NCI-H446 (cell line): Measurements from ENCODE around the gene GPR4.

Source experiments
- DNase-seq, 2 experiments: peaks; one replicate each; lab custom pipeline; 2025; lab: John Stamatoyannopoulos, UW

The GPR4 gene

GRCh38 chr19:45589768-45590167 is 12.2 kb downstream of the GPR4 start:
- DNase-seq: no peak

GRCh38 chr19:45587873-45588272 is 14.1 kb downstream of the GPR4 start:
- no peak for DNase-seq

- no peak for DNase-seq
Measured at GRCh38 chr19:45585158-45585577, 16.8 kb downstream of the GPR4 start.

GRCh38 chr19:45584332-45585157 is 17.5 kb downstream of the GPR4 start, which contains the start of gene OPA3:
TSS of gene OPA3 (minus strand) at chr19:45584802. CDS start at chr19:45584764, 38 bp downstream.
- peak; percentile 99 to 100 for DNase-seq

- no peak for DNase-seq
Measured at GRCh38 chr19:45581576-45581975, 20.4 kb downstream of the GPR4 start.

- DNase-seq: peak in 1 of 2 experiments; percentile 47
Measured at GRCh38 chr19:45578861-45579260, 23.2 kb downstream of the GPR4 start.

- DNase-seq: no peak
Measured at GRCh38 chr19:45577111-45577905, 24.7 kb downstream of the GPR4 start.

GRCh38 chr19:45576682-45577081 is 25.3 kb downstream of the GPR4 start:
- no peak for DNase-seq

- DNase-seq: no peak
Measured at GRCh38 chr19:45575216-45575615, 26.8 kb downstream of the GPR4 start.

- DNase-seq: no peak
Measured at GRCh38 chr19:45574526-45574925, 27.5 kb downstream of the GPR4 start.

GRCh38 chr19:45571457-45572220 is 30.4 kb downstream of the GPR4 start:
- DNase-seq: no peak

- DNase-seq: peak in 1 of 2 experiments; percentile 22
Measured at GRCh38 chr19:45569619-45570421, 32.2 kb downstream of the GPR4 start.

GRCh38 chr19:45568732-45569131 is 33.3 kb downstream of the GPR4 start:
- DNase-seq: no peak

- DNase-seq: no peak
Measured at GRCh38 chr19:45567609-45568008, 34.4 kb downstream of the GPR4 start.

GRCh38 chr19:45564131-45564780 is 37.8 kb downstream of the GPR4 start:
- no peak for DNase-seq

GRCh38 chr19:45560686-45561085 is 41.3 kb downstream of the GPR4 start:
- DNase-seq: no peak

GRCh38 chr19:45560038-45560437 is 42.0 kb downstream of the GPR4 start:
- no peak for DNase-seq

- peak in 1 of 2 experiments; percentile 41 for DNase-seq
Measured at GRCh38 chr19:45558399-45558878, 43.6 kb downstream of the GPR4 start.

GRCh38 chr19:45556835-45557234 is 45.2 kb downstream of the GPR4 start:
- no peak for DNase-seq

- no peak for DNase-seq
Measured at GRCh38 chr19:45554481-45554880, 47.5 kb downstream of the GPR4 start.

- no peak for DNase-seq
Measured at GRCh38 chr19:45553464-45553863, 48.5 kb downstream of the GPR4 start.
